K562 (cell line): ENCODE measurements around the gene CBFA2T3. TPM values are rescaled to one million over a fixed set of nuclear protein-coding genes. Genes with fewer than 3 reads are reported as not detected.
A peak's percentile ranks its signal among the peaks of the same experiment; 100 is the strongest.

Source experiments
- ATAC-seq: fragments of 200-7000 bp; cut with Tn5 transposase; 3 replicates; pipeline ENCODE4 v1.9.1; 2020; ENCODE audit warnings: moderate library complexity
- BruUV-seq: library from RNA; stranded (reverse); fragments of 400-500 nt; replicated peaks from 2 replicates; lab custom pipeline; 2021; lab: Mats Ljungman, UMichigan
- CTCF ChIA-PET: fragments of 300-600 bp; formaldehyde crosslinking; extraction: SDS; loops from one replicate; lab custom pipeline; 2021; ENCODE audit warnings: low intra/inter-chr PET ratio; lab: Yijun Ruan, JAX
- POLR2A ChIA-PET: fragments of 300-600, 350-650 bp; sonication (Branson Sonifier 250); formaldehyde crosslinking; extraction: SDS; loops from one replicate; lab custom pipeline; 2021; ENCODE audit warnings: antibody characterized with exemption, inconsistent platforms; lab: Yijun Ruan, JAX
- DNase-seq, 4 experiments: peaks; one replicate each; pipeline versions ENCODE4 v3.0.0 to v3.0.0-alpha.2; 2011 to 2018; ENCODE audit warnings: low spot score in 3 of 4, mixed read lengths in 3 of 4; ENCODE audit errors: extremely low read depth in 1 of 4
- FAIRE-seq: peaks from 2 replicates; lab custom pipeline; 2011; peaks lifted over from hg19 to GRCh38; lab: Jason Lieb, UNC
- H2AFZ ChIP-seq: 2 replicates; pipeline ENCODE4 v1.6.0; 2011; ENCODE audit warnings: low read depth, low read length, control low read depth, inconsistent platforms
- H3K27ac ChIP-seq: fragments of 200-600 bp; 3 replicates; pipeline ENCODE4 v1.8.0; 2011; ENCODE audit warnings: low read depth, mild to moderate bottlenecking, control low read depth, inconsistent platforms, low read length, moderate library complexity, mixed read lengths; ENCODE audit errors: extremely low read depth
- H3K27me3 ChIP-seq, 2 experiments: fragments of 300-600 bp in 1 of 2; 2 replicates in 1 of 2; 3 replicates in 1 of 2; pipeline versions ENCODE4 v1.6.0 to v1.8.0; 2011; ENCODE audit warnings: inconsistent platforms in 2 of 2, low read length in 2 of 2, mild to moderate bottlenecking in 1 of 2, mixed read lengths in 1 of 2, moderate library complexity in 1 of 2; ENCODE audit not compliant: control insufficient read depth in 2 of 2, insufficient read depth in 2 of 2
- H3K36me3 ChIP-seq: fragments of 300-600 bp; 3 replicates; pipeline ENCODE4 v1.8.0; 2011; ENCODE audit warnings: mild to moderate bottlenecking, low read length, inconsistent platforms; ENCODE audit not compliant: control insufficient read depth, insufficient read depth
- H3K4me1 ChIP-seq, 2 experiments: fragments of 200-600 bp in 1 of 2; replicated peaks in 1 of 2; 2 replicates in 1 of 2; 3 replicates in 1 of 2; pipeline versions ENCODE4 v1.5.1 to v1.8.0; 2011; ENCODE audit warnings: inconsistent platforms in 2 of 2, low read length in 2 of 2, mild to moderate bottlenecking in 1 of 2, mixed read lengths in 1 of 2, moderate library complexity in 1 of 2; ENCODE audit not compliant: control insufficient read depth in 2 of 2, insufficient read depth in 2 of 2
- H3K4me2 ChIP-seq: 2 replicates; pipeline ENCODE4 v1.6.1; 2011; ENCODE audit warnings: low read length, control low read depth, inconsistent platforms, mixed read lengths; ENCODE audit not compliant: insufficient read depth
- H3K4me3 ChIP-seq: fragments of 200-600 bp; sonication (generic), shearing (Covaris generic); 2 replicates; pipeline ENCODE4 v1.5.1; 2016; ENCODE audit warnings: control low read depth, inconsistent platforms
- H3K79me2 ChIP-seq: fragments of 200-600 bp; 3 replicates; pipeline ENCODE4 v1.8.0; 2011; ENCODE audit warnings: low read length, inconsistent platforms; ENCODE audit not compliant: control insufficient read depth, insufficient read depth
- H3K9ac ChIP-seq, 2 experiments: 2 replicates each; pipeline versions ENCODE4 v1.6.0 to v1.6.1; 2011; ENCODE audit warnings: low read depth in 2 of 2, low read length in 2 of 2, control low read depth in 1 of 2, inconsistent platforms in 1 of 2, mild to moderate bottlenecking in 1 of 2, mixed read lengths in 1 of 2; ENCODE audit not compliant: insufficient read depth in 1 of 2
- H3K9me1 ChIP-seq: one replicate; pipeline ENCODE4 v1.6.0; 2011; ENCODE audit warnings: inconsistent platforms, mild to moderate bottlenecking, low read length, moderate library complexity; ENCODE audit not compliant: control insufficient read depth, insufficient read depth
- H3K9me3 ChIP-seq: replicated peaks from 2 replicates; pipeline ENCODE4 v1.5.1; 2011; ENCODE audit warnings: low read depth, low read length, inconsistent platforms; ENCODE audit not compliant: control insufficient read depth, insufficient read depth
- H4K20me1 ChIP-seq: replicated peaks from 2 replicates; pipeline ENCODE4 v1.6.1; 2011; ENCODE audit warnings: low read length, inconsistent platforms, mixed read lengths; ENCODE audit not compliant: control insufficient read depth, insufficient read depth
- BACH1 ChIP-seq: fragments of 200-800 bp; sonication (Bioruptor generic); IDR thresholded peaks from 2 replicates; pipeline ENCODE4 v1.6.1; 2016; ENCODE audit warnings: missing genetic modification characterization, missing compliant biosample characterization
- FIP1L1 ChIP-seq: fragments of 200-400 bp; formaldehyde crosslinking; IDR thresholded peaks from 2 replicates; pipeline ENCODE4 v1.6.1; 2018; ENCODE audit warnings: mild to moderate bottlenecking, low read depth, low read length; ENCODE audit not compliant: poor library complexity, severe bottlenecking
- MTA2 ChIP-seq: fragments of 450-650 bp; IDR thresholded peaks from 2 replicates; pipeline ENCODE4 v1.6.1; 2016; ENCODE audit warnings: low read depth
- PCBP1 ChIP-seq: fragments of 200-400 bp; formaldehyde crosslinking; IDR thresholded peaks from 2 replicates; pipeline ENCODE4 v1.6.1; 2018; ENCODE audit warnings: mild to moderate bottlenecking, low read depth, low read length; ENCODE audit not compliant: poor library complexity, severe bottlenecking
- POLR2A ChIP-seq: fragments of 450-650 bp; conservative IDR thresholded peaks from 2 replicates; pipeline ENCODE4 v1.6.1; 2016
- POLR2G ChIP-seq: fragments of 200-400 bp; formaldehyde crosslinking; IDR thresholded peaks from 2 replicates; pipeline ENCODE4 v1.6.1; 2017; ENCODE audit warnings: low read depth, mild to moderate bottlenecking, antibody characterized with exemption, low read length, moderate library complexity
- RBFOX2 ChIP-seq: fragments of 200-400 bp; formaldehyde crosslinking; IDR thresholded peaks from 2 replicates; pipeline ENCODE4 v1.6.1; 2017; ENCODE audit warnings: low read depth, mild to moderate bottlenecking, low read length, moderate library complexity
- RBM22 ChIP-seq: fragments of 200-400 bp; formaldehyde crosslinking; IDR thresholded peaks from 2 replicates; pipeline ENCODE4 v1.6.1; 2018; ENCODE audit warnings: low read length, low read depth; ENCODE audit not compliant: poor library complexity, severe bottlenecking
- WGBS: fragments of 100-300 bp; shearing (Covaris generic); methylation state at CpG from one replicate; pipeline ENCODE4 v1.1.6; 2016; ENCODE audit warnings: low coverage, mixed read lengths; ENCODE audit not compliant: insufficient coverage; ENCODE audit errors: missing lambda C conversion rate; 5-methylcytosine and 5-hydroxymethylcytosine counted together
- in situ Hi-C: fragments of 300-500 bp; cut with MboI; formaldehyde crosslinking; loops from 4 replicates; pipeline ENCODE4 v1.15.0; 2018; ENCODE audit warnings: inconsistent platforms, mixed read lengths
- intact Hi-C: fragments of 100-400 bp; cut with micrococcal nuclease; formaldehyde crosslinking; loops from 2 replicates; pipeline ENCODE4 v1.14.2; 2022
- polyA plus RNA-seq, 8 experiments: library from polyadenylated mRNA; depleted of rRNA in 4 of 8; stranded (reverse) in 5 of 8; unstranded in 3 of 8; fragments of >200 nt; fragmentation: Nextera tagmentation in 2 of 8; fragmentation: Illumina TruSeq in 1 of 8; extraction: Ambion mirVana in 2 of 8; extraction: Trizol in 1 of 8; gene quantifications; 2 replicates each; pipeline versions ENCODE4 v1.2.1 to v1.2.3, GENCODE V29; 2011 to 2014; ENCODE audit warnings: inconsistent platforms in 1 of 8, missing spikeins in 1 of 8
- total RNA-seq, 7 experiments: library from RNA; depleted of rRNA in 6 of 7; stranded (reverse); fragments of >200 nt in 6 of 7; fragmentation: Illumina TruSeq in 2 of 7; extraction: Trizol in 2 of 7; gene quantifications; 2 replicates each; pipeline versions ENCODE4 v1.2.1 to v1.2.3, GENCODE V29; 2011 to 2021; ENCODE audit warnings: low replicate concordance in 1 of 7

CBFA2T3 gene
- total and polyA plus RNA-seq, 9 of the 15 experiments (the other 6 are each of a cell fraction or from before 2014, with no cell fraction given): 2.3 to 145 (median 6.7) TPM

- Histone ChIP-seq H4K20me1 (peaks cover 74% of the 10 kb centered on the region), H3K36me3 (peaks cover 98% of the 10 kb centered on the region), H3K9ac (peak overlapping the region in 1 of 2 experiments; percentile 46; a peak in 1 of 4 replicates), H3K27me3 (no peaks in the 10 kb centered on the region), H3K79me2 (peaks cover 99% of the 10 kb centered on the region), H3K9me3 (no peaks in the 10 kb centered on the region), H3K27ac (no peak overlapping the region), H3K9me1 (no peaks in the 10 kb centered on the region), H3K4me3 (no peak overlapping the region), H2AFZ (no peak overlapping the region), H3K4me2 (no peak overlapping the region), H3K4me1 (peaks cover 13 to 77% of the 10 kb centered on the region in 2 experiments; a peak in 3 of 5 replicates)
- no peak for DNase-seq
- in situ Hi-C loops: no loop called here
- no peak for ATAC-seq
- no TSS peak for BruUV-seq
- 96% methylated on average over 28 of the region's 31 CpGs for WGBS
- intact Hi-C loops: no loop called here
- ChIA-PET POLR2A (interaction anchor here (0.9 to 2.0 kb wide), 3 partner anchors 8 to 130 kb away, joined by 3 to 6 read pairs (median 4); partner anchors contain the start of gene CBFA2T3), CTCF (no interaction called here)
- TF ChIP-seq PCBP1: peak; percentile 8
- TF ChIP-seq FIP1L1: peak; percentile 13
- TF ChIP-seq POLR2A: peak; percentile 44; the same call in 1 of the 2 replicates
- no peak for TF ChIP-seq BACH1
- no peak for TF ChIP-seq MTA2
- TF ChIP-seq RBM22: peak; percentile 88
- TF ChIP-seq RBFOX2: peak; percentile 61
- TF ChIP-seq POLR2G: peak; percentile 70
- no peak for FAIRE-seq
Observed at GRCh38 chr16:88968589-88969280, 8.3 kb downstream of the CBFA2T3 start.
